IPS-NIHi7 (cell line): ENCODE results near the gene TAB2.
"Not testable (repeated sequence)": the region's sequence is repeated elsewhere in the genome, so short reads cannot be mapped to it uniquely, and the experiment has no call there.

Source experiments
- DNase-seq: peaks from one replicate; pipeline ENCODE4 v3.0.0; 2012; ENCODE audit warnings: mixed read lengths; ENCODE audit errors: extremely low spot score

TAB2 gene

DNA sequence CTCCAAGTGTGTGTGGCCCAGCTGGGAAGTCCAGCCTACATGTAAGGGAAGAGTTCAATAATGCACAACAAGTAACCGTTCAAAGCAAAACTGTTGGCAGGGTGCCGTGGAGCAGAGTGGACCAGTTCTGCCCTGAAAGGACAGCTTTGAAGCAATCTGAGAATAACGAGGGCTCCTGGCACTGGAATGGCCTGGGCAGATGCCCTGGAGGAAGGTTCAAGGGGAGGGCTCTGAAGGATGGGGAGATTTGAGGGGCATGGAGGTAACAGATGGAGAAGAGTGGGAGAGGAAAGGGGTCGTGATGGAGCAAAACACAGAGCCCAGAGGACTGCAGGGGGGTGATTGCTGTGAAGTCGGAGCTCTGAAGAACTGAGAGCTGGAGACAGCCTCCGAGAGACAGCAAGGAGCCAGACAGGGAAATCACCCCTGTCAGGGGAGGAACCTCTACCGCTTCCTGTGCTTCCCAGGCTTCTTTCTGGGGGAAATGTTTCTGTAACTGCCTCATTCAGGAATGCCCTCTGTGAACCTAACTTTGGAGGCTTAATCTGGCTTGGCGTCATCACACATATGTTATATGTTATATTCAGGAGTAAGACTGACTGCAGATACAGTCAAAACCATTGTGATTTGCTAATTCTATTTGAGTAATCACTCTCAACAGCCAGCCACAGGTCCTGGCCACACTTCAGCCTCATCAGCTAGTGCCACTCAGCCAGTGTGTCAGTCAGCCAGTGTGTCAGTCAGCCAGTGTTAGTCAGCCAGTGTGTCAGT lies 126.1 kb downstream of the TAB2 start:
- DNase-seq: no peak

DNA sequence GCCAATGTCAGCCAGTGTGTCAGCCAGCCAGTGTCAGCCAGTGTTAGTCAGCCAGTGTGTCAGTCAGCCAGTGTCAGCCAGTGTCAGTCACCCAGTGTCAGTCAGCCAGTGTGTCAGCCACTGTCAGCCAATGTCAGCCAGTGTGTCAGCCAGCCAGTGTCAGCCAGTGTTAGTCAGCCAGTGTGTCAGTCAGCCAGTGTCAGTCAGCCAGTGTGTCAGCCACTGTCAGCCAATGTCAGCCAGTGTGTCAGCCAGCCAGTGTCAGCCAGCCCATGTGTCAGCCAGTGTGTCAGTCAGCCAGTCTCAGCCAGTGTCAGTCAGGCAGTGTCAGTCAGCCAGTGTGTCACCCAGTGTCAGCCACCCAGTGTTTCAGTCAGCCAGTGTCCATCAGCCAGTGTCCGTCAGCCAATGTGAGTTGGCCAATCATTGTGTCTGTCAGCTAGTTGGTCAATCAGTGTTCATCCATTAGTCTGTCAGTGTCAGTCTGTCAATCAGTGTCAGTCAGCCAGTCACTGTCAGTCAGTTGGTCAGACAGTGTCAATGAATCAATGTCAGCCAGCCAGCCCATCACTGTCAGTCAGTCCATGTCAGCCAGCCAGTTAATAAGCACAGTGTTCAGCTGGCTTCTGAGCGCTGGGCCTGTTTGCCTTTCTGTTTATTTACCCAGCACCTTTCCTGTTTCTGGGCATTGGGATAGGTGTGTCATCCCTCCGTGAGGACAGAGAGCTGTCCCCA lies 127.0 kb downstream of the TAB2 start:
- not testable (repeated sequence) for DNase-seq

DNA sequence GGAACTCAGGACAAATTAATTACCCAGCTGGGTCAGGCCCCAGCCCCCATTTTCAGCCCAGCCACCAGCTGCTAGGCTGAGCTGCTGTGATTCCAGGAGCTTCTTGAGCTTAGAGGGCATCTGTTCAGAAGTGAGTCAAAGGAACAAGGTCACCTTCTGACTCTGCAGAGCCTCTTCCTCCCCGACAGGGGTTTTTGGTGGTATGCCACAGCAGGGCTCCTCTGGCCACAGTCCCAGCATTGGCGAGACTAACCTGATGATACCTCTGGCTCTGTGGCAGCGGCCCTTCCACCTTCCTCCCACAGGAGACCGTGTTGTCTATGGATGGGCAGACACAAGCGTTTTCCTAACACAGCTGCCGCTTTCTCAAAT lies 127.6 kb downstream of the TAB2 start:
- no peak for DNase-seq

DNA sequence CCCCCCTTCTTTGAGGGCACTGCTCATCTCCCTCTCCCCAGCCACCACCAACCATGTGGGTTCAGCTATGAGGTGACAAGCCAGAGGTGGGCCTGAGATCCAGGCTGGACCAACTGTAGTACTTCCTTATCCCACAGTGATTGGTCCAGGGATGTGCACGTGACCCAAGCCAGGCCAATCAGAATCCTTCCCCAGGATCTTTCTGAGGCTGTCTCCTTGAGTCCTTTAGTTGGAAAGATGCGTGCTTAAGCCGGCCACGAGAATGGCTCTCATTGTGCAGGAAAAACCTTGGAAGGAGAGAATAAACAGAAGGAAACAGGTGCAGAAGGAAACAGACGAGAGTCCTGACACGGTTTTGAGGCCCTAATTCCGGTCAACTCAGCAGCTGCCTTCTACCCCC lies 128.1 kb downstream of the TAB2 start:
- no peak for DNase-seq

DNA sequence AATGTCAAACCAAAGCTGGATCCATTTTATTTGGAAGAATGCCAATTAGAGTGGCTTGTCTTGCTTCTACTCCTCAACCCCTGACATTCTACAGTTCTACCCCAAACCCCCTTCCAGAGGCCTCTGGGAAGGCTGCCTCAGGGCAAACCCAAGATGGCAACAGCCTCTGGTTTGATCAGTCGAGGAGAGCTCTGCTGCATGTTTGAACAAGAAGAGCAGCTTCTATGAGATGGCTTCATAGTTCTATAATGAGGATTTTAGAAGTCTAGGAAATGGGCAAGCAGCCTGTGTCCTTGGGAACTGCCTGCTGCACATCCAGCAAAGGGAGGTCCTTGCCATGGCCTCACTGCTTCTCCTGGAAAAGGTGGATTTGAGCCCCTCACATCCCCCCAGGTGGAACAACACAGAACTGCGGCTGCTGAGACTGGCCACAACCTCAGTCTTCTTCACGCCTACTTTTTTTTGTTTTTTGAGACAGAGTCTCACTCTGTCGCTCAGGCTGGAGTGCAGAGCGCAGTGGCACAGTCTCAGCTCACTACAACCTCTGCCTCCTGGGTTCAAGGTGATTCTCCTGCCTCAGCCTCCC lies 129.4 kb downstream of the TAB2 start:
- DNase-seq: no peak

DNA sequence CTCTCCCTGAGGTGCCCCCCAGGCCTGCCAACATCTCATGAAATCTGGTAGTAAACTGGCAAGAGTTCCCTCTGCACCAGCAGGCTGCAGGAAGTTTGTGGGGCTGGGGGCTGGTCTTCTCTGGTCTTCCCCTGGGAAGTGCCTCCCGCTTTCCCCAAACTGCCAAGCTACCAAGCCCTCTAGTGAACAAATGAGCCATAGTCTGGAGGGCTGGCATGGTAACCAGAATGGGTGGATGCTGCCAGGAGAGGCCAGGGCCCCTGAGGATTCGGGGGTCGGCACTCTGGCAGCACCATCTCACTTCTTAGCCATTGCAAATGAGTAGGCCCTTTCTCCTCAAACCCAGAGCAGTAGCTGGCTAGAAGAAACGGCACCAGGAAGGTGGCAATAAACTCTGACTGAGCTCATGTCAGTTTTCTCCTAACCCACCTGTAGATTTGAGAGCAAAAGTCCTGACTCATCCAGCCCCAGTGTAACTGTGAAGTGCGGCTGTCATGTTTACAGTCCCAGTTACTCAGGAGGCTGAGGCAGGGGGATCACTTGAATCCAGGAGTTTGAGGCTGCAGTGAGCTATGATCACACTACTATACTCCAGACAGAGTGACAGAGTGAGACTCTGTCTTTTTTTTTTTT lies 131.4 kb downstream of the TAB2 start:
- DNase-seq: no peak

DNA sequence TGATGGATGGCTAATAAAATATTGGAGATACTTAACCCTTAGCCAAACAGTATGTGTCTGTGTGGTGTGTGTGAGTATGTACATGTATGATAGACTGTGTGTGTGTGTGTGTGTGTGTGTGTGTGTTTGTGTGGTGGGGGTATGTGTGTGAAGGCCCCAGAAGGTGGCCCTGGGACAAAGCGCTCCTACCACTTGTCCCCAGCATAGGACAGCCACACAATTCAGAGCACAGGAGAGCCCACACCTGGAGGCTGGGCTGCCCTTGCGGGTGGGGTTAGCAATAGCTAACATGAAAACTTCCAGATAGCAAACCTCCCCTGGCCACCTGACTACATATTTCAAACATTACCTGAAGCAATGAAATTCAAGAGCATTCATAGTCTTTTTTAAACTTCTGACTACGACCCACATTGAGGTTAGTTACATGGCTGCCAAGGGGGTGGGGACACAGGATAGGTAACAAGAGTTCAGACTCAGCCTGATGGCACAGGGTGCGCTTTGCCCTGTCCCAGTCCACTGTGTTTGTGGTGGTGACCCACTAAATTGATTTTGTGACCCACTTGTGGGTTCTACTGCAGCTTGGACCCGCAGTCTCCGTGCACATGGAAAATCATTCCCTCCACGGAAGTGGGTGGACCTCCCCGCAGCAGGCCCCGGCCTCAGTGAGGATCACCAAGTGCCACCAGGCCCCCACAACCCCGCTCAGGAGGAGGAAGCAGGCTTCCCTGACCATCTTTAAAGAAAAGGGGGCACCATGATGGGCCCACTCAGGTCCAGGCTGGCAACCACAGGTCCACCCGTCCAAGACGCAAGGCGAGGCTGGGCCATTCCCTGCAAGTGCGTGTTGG lies 132.5 kb downstream of the TAB2 start:
- no peak for DNase-seq

DNA sequence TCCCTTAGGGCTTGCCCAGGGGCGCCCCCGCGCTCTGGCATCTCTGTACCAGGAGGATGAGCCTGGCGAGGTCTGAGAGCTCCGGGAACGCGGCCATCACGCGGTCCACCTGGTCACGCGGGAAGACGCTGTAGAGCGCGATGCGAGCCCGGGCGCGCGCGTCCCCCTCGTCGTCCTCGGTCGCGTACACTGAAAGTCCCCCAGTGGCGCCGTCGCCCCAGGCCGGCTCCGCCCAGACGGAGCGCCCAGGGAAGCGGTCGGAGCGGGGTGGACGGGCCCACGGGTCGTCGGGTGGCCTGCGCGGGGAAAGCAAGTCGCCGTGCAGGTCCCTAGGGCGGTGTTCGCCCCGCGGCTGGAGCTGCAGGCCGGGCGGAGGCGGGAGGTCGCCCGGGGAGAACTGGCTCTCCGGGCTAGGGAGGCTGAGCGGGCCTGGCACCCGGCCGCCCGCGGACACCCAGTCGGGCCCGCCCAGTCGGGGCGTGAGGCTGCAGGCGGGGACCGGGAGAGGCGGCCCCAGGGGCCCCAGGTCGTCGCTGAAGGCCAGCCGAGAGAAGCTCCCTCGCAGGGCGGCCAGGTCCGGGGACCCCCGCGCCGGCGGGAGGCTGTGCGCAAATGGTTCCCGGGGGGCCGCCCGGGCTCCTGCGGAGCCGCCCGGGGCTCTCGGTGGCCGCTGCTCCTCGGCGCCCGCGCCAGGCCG lies 133.3 kb downstream of the TAB2 start:
- peak; percentile 51 for DNase-seq

DNA sequence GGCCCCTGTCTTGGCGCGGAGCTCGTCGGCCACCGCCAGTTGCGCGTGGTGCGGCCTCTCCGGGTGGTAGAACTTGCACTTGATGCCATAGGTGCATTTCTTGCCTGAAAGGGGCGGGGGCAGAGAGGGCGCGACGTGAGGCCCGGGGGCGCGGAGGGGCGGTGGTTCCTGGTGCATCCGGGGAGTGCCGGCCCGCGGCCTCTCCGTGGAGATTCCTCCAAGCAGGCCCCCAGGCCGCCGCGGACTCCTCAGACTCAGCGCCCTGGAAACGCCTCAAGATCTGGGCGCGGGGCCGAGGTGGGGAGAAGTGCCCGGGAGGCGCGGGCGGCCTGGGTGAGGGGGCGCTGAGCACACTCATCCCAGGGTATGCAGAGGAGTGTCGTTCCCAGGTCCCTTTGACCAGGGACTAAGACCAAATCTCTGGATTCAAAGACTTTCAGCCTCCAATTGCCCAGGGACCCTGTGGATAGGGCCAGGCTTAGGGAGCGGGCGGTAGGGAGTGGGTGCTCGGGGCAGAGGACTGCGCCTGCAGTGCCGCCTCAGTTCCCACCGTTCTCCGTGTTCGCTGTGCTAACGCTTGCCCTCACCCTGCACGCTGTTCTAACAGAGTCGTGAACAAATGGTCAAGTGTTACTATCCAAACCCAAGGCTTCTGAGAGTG lies 134.0 kb downstream of the TAB2 start:
- DNase-seq: peak; percentile 45

DNA sequence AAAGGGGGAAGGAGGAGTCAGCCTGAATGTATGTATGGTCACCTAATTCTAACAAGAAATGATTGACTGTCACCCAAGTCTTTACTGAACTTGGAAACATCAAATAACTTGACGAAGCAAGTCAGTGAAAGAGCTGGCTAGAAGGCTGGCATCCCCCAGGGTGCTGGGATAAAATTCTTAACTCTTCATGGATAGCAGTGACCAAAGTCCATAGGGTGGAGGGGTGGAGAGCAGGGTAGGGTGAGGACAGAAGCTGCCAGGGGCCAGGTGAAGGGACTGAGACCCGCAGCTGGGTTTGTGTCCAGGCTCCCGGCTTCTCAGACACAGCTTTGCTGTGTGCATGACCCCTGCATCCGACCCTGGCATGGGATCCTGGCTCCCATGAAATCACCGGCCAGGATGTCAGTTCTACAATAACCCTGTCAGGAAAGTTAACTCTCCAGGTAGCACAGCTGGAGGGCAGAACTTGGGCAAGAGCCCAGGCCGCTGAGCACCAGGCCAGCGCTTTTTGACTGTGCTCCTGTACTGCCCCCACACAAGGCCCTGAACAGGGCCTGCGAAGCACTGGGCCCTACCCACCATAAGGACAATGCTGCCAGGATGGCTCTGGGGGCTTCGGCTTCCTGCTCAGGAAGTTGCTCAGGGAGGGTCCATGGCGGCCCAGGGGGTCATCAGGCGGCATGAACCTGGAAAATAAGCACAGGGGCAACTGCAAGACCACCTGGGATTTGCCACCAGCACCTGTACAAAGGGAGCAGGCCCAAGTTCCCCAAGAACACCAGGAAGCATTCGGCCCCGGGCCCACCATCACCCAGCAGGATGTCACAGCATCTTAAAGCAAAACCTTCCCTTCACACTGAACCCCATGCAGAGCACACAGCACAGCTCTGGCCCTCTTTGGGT lies 134.8 kb downstream of the TAB2 start:
- DNase-seq: no peak

DNA sequence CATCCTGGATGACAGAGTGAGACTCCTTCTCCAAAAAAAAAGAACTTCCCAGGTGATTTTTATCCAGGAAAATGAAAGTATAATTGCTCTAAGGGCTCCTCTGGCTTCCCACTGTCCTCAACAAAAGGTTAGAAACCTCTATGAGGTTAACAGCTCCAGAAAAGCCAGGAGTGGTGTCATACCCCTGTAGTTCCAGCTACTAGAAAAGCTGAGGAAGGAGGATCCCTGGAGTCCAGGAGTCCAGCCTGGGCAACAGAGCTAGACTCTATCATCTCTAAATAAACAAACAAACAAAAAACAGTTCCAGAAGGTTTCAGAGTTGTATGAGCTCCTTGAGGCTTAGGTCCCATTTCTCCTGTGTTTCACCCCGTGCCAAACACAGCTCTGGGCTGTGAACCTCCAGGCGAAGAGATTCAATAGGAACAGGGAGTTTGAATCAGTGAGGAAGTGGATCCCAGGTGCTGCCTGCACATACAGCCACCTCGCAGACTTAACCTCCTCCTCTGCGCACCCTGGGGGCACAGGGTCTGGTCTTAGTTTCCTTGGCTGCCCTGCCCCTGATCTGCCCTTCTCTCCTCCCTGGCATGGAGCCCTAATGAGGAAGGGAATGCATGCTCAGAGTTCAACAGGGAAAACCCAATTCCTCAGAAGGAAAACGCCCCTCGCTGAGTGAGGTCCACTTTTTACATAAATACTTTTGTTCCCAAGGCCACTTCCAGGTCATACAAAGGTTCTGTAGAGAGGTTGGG lies 136.3 kb downstream of the TAB2 start:
- no peak for DNase-seq

DNA sequence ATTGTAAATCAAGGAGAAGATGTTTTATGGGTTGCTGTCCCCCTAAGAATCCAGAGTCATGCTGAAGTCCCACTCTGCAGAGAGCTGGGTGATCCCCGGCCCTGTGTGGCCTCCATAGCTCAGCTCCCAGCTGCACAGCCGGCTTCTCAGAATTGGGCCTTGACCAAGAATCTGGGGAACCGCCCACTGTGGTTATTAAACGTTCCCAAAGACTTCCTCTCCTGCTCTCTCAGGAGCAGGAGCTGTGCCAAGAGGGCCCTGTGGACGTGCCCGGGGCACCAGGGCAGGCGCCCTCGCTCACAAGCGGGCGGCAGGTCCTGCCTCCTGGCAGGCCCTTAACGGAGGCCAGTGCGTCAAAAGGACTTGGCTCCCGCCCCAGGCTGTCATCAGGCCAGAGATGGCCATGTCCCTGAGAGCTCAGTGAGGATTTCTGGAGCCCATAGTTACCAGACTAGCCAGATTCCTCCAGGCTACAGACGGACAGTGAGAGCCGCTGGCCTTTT lies 136.9 kb downstream of the TAB2 start:
- no peak for DNase-seq

DNA sequence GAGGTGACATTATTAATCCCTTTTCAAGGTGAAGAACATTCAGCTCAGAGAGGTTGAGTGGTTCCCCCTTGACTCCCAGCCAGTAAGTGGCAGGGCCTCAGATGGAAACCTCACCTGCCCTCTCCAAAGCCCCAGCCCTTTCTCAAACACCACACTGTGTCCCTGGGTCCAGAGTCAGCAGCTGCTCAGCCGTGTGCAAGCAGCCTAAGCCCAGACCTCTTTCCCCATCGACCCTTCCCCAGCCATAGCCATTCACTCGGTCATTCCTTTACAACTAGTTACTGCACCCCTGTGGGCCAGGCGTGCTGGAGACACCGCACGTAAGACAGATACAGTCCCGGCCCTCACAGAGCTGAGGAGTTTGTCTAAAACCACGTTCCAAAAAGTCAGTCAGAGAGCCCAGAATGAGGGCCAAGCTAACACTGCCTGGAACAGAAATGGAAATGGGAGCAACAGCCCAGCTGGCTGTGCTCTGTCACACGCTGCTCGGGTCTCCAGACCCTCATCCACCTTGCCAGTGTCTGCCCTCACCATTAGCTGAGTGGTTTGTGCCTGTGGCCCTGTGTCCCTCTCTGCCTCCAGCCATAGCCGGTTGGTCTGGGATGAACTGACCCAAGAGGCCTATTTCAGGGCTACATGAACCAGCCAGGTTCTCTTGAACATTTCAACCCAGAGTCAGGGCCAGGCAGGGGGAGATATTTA lies 137.7 kb downstream of the TAB2 start:
- no peak for DNase-seq

DNA sequence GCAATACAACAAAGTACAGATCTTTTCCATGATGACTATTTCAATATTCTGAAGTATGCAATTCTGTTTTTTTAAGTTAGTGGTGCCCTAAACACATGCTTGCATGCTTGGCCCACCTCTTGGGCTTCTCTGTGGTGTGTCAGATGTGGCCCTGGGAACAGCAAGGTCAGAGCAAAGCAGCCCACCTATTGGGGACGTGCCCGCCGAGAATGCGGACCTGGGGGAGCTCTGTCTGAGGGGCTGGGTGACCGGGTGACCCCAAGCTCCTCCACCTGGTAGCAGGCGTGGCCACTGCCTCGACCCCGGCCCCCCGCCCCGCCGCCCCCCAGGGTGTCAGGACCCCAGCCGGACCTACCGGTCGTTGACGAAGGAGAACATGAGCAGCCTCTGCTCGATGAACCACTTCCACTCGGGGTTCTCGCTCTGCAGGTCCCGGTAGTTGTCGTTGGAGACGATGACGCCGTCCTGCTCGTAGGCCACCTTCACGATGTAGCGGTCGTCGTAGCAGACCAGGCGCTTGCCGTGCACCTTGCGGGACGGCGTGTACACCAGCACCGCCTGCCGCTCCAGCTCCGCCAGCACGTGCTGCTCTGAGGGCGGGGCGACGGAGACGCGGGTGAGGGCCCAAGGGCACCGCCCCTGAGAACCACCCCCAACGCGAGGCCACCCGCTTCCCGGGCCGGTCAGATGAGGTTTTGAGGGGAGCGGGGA lies 139.0 kb downstream of the TAB2 start:
- no peak for DNase-seq

DNA sequence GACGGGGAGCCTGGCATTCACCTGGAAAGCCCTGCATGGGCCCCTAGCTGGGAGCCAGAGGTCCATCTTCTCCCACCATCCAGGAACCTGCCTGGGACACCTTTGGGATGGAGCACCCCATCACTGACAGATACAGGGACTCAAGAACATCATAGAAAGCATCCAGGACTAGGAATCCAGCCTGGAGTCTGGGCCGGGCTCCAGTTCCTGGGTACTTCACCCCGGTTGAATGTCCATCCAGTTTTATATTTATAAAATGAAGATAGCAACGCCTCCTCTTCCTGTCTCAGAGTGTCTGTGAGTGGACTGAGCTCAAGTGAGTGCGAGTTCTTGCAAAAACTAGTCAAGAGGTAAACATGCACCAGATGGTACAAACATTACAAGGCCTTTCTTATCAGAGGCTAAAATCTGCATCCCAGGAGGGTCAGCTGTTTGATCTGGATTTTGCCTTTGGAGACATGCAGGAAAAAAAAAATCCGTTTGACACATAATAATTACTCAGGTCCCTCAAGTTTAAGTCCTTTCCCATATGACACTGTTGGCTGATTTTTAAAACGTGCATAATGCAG lies 139.9 kb downstream of the TAB2 start:
- no peak for DNase-seq

DNA sequence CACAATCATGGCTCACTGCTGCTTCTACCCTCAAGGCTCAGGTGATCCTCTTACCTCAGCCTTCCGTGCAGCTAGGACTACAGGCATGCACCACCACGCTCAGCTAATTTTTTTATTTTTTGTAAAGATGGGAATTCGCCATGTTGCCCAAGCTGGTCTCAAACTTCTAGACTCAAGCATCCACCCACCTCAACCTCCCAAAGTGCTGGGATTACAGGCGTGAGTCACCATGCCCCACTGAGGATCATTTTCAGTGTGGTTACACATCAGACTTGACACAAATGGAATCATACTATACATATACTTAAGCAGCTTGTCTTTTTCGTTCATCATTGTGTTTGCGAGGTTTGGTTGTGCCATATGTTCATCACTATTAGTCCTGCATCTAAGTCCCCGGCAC lies 140.7 kb downstream of the TAB2 start:
- no peak for DNase-seq

DNA sequence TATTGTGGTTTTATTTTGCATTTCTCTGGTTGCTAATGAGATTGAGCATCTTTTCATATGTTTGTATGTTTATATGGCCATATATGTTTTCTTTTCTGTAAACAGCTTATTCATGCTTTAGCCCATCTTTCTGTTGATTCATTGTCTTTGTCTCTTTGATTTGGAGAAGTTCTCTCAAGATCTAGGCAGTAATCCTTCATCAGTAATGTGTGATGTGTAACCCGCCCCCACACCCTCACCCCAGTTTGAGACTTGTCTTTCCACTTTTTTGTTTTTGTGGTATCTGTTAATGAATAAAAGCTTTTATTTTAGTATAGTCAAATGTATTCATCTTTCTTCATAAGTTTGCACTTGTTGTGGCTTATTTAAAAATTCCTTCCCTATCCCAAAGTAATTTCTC lies 141.3 kb downstream of the TAB2 start:
- no peak for DNase-seq
